ENCODE measurements around the gene FLNC. TPM values are rescaled to one million over a fixed set of nuclear protein-coding genes. Genes with fewer than 3 reads are reported as not detected.

The FLNC gene
- total RNA-seq, 1 experiment from 2014 or later = 0.05 TPM

DNA sequence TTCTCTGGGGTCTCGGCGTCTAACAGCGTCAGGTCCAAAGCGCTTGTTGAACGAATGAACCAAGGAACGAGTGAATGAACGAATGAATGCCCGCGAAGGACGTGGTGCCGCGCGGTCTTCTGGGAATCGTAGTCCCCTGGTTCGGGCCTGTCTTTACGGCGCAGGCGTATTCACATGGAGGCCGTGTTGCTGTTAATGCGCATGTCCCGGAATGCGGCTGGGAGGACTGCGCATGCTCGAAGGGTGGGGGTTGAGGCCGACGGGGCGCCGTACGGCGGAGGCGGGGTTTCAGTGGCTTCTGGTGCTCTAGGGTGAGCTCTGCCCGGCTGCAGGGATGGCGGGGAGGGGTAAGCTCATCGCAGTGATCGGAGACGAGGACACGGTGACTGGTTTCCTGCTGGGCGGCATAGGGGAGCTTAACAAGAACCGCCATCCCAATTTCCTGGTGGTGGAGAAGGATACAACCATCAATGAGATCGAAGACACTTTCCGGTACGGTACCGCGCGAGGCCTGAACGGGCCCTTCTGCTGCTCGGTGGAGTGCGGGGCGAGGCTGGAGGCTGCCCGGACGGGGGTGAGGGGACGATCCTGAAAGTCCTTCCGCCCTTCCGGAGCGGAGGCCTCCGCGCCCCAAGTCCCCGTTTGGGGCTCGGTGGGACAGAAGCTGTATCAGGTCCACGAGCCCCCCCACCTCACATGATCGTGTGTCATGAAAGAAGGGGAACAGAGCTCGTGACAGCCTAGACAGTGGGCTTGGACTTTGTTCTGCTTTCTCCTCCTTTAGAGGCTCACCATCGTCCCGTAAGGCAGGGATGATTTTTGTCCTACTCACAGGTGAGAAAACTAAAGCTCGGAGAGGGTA lies 32.6 kb downstream of the FLNC start, which contains the start of gene ATP6V1F:
Gene ATP6V1F (plus strand): TSS at position 286 of the 862 bp plus-strand sequence. CDS start 49 bp downstream, at position 335.
- peak; percentile 100 for DNase-seq (ENCODE audit: low spot score)

DNA sequence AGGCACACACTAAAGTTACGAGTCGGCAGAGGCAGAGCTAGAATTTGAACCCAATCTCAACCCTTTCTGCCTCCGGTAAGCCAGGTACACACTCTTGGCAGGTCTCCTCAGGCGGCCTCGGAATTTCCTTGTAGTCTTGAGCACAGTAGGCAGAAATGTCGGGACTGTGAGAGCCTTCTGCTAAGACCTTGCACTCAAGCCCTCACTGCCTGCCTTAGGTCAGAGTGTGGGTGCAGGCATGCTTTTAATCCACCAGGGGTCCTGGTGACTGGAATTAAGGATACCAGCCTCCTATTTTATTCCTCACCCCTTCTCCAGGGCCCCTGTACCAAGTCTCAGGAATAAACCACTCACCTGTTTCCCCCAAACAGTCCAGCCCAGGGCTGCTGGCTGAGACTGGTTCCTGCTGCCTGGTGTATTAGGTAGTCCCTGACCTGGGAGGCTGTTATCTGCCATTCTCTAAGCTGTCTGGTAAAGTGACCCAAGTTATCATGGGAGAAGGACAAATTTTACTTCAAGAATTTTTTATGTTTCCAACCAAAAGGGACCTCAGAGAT lies 33.3 kb downstream of the FLNC start:
- DNase-seq (ENCODE audit: low spot score) = peak; percentile 85

DNA sequence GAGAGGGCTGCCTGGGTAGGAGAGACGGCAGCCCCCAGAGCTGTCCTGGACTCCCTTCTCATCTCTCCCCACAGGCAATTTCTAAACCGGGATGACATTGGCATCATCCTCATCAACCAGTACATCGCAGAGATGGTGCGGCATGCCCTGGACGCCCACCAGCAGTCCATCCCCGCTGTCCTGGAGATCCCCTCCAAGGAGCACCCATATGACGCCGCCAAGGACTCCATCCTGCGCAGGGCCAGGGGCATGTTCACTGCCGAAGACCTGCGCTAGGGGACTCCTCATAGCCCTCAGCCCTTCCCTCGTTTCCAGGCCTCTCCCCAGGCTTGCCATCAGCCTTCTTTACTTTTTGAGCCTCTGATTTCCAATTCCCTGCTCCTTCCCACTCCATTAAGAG lies 35.1 kb downstream of the FLNC start:
- DNase-seq (ENCODE audit: low spot score) = no peak

DNA sequence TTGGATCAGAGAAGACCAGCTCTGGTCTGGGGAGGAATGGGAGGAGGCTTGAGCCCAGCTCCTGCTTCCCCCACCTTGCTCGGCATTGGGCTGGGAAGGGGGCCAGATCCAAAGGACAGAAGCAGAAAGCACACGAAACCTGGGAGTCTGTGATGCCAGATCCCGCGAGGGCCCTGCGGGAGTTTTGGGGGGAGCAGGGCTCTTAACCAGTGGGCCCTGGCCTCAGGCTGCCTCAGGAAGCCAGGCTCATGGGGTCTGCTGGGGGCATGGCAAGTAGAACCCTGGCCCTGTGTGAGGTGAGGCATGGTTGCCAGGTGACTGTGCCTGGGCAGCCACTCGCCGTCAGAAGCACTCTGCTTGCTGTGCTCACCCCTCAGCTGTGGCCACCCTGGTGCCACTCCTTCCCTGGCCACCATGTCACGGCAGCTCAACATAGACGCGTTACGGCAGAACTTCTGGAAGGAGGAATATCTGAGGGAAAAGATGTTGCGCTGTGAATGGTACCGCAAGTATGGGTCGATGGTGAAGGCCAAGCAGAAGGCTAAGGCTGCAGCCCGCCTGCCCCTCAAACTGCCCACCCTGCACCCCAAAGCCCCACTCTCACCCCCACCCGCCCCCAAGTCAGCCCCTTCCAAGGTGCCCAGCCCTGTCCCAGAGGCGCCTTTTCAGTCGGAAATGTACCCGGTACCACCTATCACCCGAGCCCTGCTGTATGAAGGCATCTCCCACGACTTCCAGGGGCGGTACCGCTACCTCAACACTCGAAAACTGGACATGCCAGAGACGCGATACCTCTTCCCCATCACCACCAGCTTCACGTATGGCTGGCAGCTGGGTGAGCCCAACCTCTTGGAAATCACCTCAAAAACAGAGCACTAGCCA lies 36.0 kb downstream of the FLNC start:
- no peak for DNase-seq (ENCODE audit: low spot score)

DNA sequence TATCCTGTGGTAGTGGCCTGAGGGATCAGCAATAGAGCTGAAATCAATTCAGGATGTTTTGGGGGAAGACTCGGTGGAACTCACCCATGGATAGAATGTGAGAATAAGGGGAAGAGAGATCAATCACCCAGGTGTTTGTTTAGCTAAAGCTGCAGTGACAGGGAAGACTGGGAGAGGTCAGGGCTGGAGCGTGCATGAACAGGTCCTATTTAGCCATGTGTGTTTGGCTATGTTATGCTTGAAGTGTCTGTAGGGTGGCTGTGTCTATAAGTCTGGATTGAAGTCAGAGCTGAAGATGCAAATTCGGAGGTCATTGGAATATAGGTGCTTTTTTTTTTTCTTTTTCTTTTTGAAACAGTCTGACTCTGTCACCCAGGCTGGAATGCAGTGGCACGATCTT lies 37.0 kb downstream of the FLNC start:
- DNase-seq (ENCODE audit: low spot score) = no peak

DNA sequence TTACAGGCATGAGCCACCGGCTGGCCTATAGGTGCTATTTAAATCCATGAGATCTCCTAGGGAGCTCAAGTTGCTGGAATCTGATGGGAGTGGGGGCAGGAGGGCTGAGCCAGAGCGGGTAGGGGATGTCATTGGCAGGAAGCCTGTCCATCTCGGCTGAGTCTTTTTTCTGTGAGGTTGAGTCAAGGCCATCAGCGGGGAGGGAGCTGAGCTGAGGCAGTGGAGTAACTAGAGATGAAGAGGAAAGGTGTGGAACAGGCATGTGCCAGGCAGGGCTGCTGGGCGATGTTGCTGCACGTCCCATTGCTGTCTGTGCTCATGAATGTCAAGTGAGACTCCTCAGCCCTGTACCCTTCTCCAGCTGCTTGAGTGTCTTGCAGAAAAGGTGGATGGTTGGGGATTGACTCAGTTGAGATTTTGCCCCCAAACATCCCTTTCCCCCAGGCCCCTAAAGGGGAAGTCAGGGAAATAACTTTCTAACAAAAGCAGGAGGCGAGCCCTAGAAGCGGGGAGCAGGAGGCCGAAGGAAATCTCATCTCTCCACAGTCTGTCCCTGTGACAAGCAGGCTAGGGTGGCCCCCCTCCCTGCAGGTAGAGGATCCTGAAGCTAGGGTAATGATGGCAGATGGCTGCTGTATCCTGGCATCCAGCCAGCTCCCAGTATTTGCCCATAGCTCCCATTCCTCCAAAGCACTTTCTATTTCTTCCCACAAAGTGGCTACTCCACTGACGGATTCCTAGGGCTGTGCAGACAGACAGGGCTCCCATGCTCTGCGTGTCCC lies 37.8 kb downstream of the FLNC start:
- peak; percentile 44 for DNase-seq (ENCODE audit: low spot score)

DNA sequence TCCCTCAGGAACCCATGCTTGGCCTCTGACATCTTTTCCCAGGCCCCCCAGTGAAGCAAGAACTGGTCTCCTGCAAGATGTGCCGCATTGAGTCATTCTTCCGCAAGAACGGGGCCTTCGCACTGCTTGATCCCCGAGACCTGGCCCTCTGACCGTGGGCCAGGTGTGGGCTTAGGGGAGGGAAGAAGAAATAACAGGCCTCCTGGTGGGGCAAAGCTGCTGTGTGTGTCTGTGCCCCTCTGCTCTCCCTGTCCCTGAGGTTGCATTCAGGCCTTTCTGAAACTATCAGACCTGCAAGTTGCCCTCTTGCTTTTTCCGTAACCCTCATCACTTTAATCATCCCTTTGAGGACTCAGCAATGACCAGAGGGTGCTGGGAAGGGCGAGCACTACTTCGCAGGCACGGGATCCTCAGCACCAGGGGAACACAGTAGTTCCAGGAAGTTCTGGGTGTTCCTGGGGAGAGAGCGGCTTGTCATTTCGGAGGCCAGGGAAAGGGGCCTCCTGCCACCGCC lies 38.5 kb downstream of the FLNC start:
- peak; percentile 23 for DNase-seq (ENCODE audit: low spot score)

DNA sequence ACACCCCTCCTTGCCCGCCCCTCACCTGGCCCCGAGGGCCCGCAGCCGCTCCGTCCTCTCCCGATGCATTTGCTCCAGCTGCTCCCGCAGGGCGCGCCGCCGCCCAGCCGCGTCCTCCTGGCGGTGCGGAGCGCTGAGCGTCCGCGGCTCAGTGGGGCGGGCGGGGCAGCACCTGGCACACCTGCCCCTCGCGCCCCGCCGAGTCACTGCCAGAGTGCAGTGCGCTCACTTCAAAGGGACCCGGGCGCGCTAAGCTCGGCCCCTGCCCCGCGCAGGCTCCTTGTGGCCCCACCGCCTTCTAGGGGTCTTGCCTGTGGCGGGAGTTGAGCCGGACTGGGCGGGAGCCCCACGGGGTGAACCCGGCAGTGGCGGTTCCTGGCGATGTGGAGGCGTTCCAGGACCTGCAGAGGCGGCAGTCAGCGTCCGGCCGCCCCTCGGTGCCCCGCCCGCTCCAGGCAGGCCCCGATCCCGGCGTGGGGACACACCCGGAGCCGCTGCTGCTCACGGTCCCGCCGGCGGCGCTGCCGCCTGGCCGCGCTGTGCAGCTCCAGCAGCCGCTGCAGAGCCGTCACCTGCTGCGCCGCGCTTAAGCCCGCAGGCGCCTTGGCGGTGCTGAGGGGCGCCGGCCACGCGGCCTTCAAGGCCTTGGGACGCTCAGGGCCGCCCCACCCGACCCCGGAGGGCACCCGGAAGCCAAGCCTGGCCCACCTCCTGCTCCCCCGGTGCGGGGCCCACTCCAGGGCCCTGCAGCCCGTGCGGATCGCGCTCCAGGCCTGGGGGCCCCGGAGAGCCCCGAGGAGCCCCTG lies 39.1 kb downstream of the FLNC start:
- DNase-seq (ENCODE audit: low spot score) = peak; percentile 63

DNA sequence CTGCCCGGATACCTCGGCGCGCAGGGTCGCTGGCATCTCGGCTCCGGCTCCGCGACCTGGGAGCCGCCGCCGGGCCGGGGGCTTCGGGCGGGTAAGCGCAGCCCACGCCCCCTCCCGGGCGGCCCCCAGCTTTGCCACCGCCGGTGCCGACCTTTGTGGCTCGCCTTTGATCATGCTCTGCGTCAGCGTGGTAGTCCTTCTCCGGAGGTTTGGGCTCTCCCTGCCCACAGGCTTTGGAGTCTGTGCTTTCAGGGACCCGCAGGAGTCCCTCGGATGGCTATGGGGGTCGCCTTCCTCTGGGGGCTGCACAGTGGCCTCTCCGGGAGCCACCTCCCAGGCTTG lies 39.7 kb downstream of the FLNC start:
- no peak for DNase-seq (ENCODE audit: low spot score)

DNA sequence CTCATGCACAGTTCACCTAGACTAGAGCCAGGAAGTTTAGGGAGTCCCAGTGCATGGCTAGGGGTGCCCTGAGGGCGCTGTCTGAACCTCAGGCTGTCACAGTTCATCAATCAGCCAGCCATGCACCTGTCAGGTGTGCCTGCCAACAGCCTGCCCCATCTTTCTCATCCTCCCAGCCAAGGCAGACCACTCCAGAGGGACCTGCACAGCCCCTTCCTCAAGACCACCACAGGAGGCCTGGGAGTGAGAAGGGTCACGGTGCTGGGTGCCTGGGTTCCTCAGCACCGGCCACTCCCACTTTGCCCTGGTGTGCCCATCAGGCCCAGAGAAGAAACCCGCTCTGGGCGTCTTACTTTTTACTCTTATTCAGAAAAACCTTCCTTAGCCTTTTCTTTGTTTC lies 40.8 kb downstream of the FLNC start:
- DNase-seq (ENCODE audit: low spot score) = no peak

DNA sequence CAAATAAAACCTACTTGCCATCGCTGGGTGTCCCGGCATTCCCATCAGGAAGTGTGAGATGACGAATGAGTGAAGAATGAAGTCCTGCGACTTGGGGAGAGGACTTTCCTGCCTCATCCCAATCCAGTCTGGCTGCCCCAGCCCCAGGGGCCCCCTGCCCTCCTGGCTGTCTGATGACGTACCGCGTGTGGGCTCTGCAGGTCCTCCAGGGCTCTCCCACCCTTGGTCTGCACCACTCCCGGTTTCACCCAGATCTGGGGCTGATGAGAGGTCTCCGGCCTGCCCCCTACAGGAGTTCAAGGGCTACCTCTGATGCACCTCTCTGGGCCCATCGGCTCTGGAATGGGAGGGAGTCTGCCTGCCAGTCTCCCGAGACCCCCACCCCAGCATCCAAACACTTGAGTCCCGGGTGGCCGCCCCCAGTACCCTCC lies 42.2 kb downstream of the FLNC start:
- peak; percentile 48 for DNase-seq (ENCODE audit: low spot score)

DNA sequence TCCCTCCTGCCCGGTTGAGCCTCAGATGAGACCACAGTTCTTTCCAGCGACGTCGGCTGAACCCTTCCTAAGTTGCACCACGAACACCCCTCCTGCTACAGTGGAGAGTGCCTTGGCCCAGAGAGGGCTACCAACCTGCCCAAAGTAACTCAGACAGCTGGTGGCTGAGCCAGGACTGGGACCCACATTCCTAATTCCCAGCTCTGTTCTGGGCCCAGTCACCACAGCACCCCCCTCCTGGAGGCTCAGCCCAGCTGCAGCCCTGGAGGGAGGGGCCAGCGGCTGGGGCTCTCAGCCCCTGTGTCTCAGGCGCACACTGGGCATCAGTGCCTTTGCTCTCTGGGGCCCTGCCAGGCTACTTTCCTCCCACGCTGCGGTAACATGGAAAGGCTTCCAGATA lies 43.0 kb downstream of the FLNC start:
- DNase-seq (ENCODE audit: low spot score) = no peak

DNA sequence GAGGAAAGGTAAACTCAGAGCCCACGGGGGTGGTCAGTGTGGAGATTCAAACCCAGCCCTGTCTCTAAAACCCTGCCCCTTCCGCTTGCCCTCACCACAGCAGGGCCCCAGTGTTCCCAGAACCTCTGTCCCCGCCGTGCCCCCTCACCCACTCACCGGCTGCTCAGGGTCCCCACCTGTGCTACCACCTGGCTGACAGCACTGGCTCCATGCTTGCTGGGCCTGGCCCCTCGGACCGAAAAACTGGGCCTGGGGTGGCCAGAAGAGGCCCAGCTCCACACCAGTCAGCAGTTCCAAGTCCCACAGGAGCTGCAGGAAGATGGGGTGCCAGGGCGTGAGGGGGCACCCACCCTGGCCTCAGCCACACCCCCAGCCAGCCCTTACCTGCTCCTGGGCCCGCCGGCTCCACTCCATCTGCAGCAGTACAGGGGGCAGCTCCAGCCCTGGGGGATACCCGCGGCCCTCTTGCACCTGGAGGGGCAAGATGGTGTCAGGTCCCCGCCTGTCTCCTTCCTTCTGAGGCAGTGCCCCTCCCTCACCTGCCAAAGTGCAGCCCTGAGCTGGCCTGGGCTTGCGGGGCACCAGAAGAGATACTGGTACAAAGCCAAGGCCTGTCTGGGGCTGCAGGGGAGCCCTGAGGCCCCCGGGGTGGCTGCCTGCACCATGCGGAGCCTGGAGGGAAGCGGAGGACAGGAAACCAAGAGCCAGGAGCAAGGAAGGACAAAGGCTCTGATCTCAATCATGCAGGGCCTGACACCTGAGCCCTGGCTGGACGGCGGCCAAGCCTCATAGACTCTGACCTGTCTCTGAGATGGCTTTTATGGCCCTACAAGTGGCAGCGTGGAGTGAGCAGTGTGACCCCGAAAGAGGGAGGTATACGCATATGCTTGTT lies 44.2 kb downstream of the FLNC start:
- peak; percentile 77 for DNase-seq (ENCODE audit: low spot score)

DNA sequence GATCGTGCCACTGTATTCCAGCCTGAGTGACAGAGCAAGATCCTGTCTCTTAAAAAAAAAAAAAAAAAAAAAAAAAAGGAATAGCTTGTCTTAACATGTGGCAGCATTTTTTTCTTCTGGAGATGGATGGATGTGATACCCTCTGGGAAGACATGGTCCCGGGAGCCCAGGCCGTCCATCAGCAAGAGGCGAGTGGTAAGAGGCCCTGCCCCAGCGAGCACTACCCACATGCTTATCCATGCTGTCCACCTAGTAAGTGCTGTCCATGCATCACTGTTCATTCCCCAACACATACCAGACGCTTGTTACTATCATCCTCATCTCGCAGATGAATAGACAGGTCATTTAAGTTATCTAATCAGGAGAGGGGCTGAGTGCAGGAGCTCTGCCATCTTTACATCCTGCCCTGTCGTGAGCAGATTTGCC lies 45.3 kb downstream of the FLNC start:
- DNase-seq (ENCODE audit: low spot score) = no peak

DNA sequence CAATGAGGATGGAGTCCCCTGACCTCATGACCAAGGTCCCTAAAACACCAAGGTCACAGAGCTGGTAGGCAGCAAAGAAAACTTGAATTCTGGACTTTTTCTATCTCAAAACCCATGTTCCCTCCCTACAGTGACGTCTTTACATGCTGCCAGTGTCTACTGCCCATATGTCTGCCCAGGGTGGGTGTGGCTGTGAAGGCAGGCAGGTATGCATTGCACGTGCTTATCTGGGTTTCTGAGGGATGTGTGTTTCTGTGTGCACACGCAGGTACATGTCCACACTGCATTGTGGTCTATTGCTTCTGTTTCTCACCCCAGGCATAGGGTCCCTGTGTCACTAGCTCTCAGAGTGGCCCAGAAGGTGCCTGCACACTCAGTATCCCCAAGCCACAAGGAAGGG lies 45.9 kb downstream of the FLNC start:
- no peak for DNase-seq (ENCODE audit: low spot score)

DNA sequence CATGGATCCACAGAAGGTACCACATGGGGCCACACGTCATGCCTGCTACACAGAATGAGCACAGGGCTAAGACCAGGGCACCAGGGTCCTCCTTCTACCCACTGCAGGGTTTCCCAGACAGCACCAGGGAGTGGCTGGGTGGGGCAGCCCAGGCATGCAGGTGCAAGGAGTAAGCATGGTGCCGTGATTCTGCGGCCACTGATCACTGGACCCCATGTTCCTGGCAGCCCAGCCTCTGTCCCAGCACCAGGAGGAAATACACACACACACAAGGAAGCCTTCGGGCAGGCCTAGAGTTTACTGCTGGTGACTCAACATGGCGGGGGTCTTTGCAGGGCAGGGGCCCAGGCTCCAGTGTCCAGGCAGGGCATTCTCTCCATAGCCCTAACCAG lies 46.4 kb downstream of the FLNC start:
- no peak for DNase-seq (ENCODE audit: low spot score)

DNA sequence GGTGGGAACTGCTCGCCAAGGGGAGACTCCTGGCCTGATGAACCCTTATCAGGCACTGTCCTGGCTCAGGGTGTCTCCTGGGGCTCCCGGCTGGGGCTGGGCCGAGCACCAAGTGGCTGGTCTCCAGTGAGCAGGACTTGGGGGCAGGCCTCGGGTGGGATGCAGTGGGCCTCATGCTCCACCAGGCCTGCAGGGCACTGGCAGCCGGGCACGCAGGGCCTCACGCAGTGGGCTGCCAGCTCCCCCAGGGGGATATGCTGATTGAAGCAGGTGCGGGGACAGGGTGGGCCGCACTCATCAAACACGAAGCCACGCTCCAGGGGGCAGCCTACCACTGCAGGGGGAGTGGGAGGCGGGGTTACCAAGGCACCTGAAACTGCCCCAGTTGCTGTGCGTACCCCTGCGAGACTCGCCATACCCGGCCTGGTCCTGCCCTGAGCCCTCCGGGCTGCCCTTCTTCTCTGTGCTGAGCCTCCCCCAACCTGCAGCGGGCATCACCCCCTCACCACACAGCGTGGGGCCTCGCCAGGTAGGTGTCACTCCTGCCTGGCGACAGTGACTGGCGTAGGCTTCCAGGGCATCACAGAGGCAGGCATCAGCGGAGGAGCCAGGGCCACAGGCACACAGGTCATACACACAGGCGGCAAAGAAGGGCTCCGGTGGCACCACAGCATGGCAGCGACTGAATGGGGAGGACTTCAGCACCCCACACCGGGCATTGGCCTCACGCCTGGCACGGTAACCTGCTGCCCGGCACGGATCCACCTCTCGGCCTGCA lies 47.0 kb downstream of the FLNC start:
- DNase-seq (ENCODE audit: low spot score) = no peak

DNA sequence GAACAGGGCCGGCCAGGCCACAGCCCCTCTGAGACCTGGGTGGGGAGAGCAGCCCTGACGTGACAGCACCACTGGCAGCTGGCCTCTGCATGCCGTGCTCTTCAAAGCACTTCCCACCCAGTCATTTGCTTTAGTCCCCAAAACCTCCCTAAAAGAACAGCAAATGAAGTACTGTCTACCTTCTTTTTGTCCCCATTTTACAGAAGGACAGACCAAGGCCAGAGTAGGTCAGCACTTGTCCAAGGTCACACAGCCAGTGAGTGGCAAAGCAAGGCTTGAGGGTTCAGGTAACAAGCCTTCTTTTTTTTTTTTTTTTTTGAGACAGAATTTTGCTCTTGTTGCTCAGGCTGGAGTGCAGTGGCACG lies 47.5 kb downstream of the FLNC start:
- no peak for DNase-seq (ENCODE audit: low spot score)

All from HT-29 (cell line).